Thyroid gland (tissue), 4 donors: ENCODE results near the gene MANEAL. TPM values are rescaled to one million over a fixed set of nuclear protein-coding genes. Genes with fewer than 3 reads are reported as not detected.

ENCODE experiments used
- DNase-seq, 2 donors: peaks; one replicate each; pipeline ENCODE4 v3.0.0-alpha.2; 2019
- H3K27ac ChIP-seq, 3 donors: fragments of 200-600 bp; sonication (generic); 1 replicate in 2 of 3; 2 replicates in 1 of 3; pipeline ENCODE4 v1.5.1; 2016 to 2019; ENCODE audit warnings: mild to moderate bottlenecking in 1 of 3, moderate library complexity in 1 of 3
- H3K27me3 ChIP-seq: fragments of 200-600 bp; sonication (generic); one replicate; pipeline ENCODE4 v1.5.1; 2019
- H3K36me3 ChIP-seq, 2 donors: fragments of 200-600 bp; sonication (generic); one replicate each; pipeline ENCODE4 v1.5.1; 2016 to 2019
- H3K4me1 ChIP-seq, 2 donors: fragments of 200-600 bp; sonication (generic); one replicate each; pipeline ENCODE4 v1.5.1; 2017 to 2019
- H3K4me3 ChIP-seq, 3 donors: fragments of 200-600 bp; sonication (generic); replicated peaks in 1 of 3; 1 replicate in 2 of 3; 2 replicates in 1 of 3; pipeline ENCODE4 v1.5.1; 2016; ENCODE audit warnings: mild to moderate bottlenecking in 1 of 3
- H3K9me3 ChIP-seq: fragments of 200-600 bp; sonication (generic); one replicate; pipeline ENCODE4 v1.5.1; 2017
- POLR2A ChIP-seq, 2 donors: fragments of 450-650 bp; IDR thresholded peaks; one replicate each; pipeline ENCODE4 v1.6.1; 2017; ENCODE audit warnings: antibody characterized with exemption in 2 of 2, mild to moderate bottlenecking in 2 of 2, moderate library complexity in 1 of 2
- WGBS, 2 donors: methylation state at CpG; one replicate each; pipeline ENCODE4 v1.1.5; 2017; 5-methylcytosine and 5-hydroxymethylcytosine counted together
- intact Hi-C: fragments of 100-400 bp; cut with DNase I; formaldehyde crosslinking; loops from one replicate; pipeline ENCODE4 v1.15.1; 2023
- total RNA-seq, 4 donors: library from RNA; depleted of rRNA; stranded (reverse); fragments of >200 nt; gene quantifications; one replicate each; pipeline ENCODE4 v1.2.3, GENCODE V29; 2016
- TF ChIP-seq, protein P1 (sequence below), 6 experiments: fragments of 200-600 bp in 3 of 6; fragments of 450-650 bp in 3 of 6; sonication (generic) in 3 of 6; IDR thresholded peaks; one replicate each; pipeline ENCODE4 v1.5.1; 2016 to 2019; ENCODE audit warnings: antibody characterized with exemption in 6 of 6, mild to moderate bottlenecking in 2 of 6, inconsistent platforms in 1 of 6, moderate library complexity in 1 of 6

MANEAL gene
- total RNA-seq, 4 donors from 2014 or later: 2.6 to 4.3 (median 3.5) TPM

- Histone ChIP-seq H3K4me1 (no peaks in the 10 kb centered on the region), H3K9me3 (no peaks in the 10 kb centered on the region), H3K36me3 (peaks cover 12 to 28% of the 10 kb centered on the region in 2 donors), H3K4me3 (no peak overlapping the region), H3K27me3 (no peaks in the 10 kb centered on the region), H3K27ac (no peak overlapping the region)
- intact Hi-C loops: no loop called here
- DNase-seq: no peak
- WGBS, 2 donors: 82 to 90% methylated on average over 2 of the region's 2 CpGs
- no peak for TF ChIP-seq POLR2A (IDR thresholded peaks at IDR 0.05)
- TF ChIP-seq, protein P1, sequence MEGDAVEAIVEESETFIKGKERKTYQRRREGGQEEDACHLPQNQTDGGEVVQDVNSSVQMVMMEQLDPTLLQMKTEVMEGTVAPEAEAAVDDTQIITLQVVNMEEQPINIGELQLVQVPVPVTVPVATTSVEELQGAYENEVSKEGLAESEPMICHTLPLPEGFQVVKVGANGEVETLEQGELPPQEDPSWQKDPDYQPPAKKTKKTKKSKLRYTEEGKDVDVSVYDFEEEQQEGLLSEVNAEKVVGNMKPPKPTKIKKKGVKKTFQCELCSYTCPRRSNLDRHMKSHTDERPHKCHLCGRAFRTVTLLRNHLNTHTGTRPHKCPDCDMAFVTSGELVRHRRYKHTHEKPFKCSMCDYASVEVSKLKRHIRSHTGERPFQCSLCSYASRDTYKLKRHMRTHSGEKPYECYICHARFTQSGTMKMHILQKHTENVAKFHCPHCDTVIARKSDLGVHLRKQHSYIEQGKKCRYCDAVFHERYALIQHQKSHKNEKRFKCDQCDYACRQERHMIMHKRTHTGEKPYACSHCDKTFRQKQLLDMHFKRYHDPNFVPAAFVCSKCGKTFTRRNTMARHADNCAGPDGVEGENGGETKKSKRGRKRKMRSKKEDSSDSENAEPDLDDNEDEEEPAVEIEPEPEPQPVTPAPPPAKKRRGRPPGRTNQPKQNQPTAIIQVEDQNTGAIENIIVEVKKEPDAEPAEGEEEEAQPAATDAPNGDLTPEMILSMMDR (IDR thresholded peaks at IDR 0.05): no peak
These were observed 31.9 kb downstream of the MANEAL start for GRCh38 chr1:37825506-37825905.

- Histone ChIP-seq H3K4me1 (no peaks in the 10 kb centered on the region), H3K27me3 (no peaks in the 10 kb centered on the region), H3K9me3 (no peaks in the 10 kb centered on the region), H3K27ac (no peak overlapping the region), H3K4me3 (no peak overlapping the region), H3K36me3 (peaks cover 16 to 22% of the 10 kb centered on the region in 2 donors)
- TF ChIP-seq POLR2A (IDR thresholded peaks at IDR 0.05): no peak
- TF ChIP-seq, protein P1 (IDR thresholded peaks at IDR 0.05): no peak
- intact Hi-C loops: no loop called here
- no peak for DNase-seq
- WGBS, 2 donors: 90 to 96% methylated on average over 12 of the region's 12 CpGs
These were observed 34.9 kb downstream of the MANEAL start for GRCh38 chr1:37828410-37829074.

DNA sequence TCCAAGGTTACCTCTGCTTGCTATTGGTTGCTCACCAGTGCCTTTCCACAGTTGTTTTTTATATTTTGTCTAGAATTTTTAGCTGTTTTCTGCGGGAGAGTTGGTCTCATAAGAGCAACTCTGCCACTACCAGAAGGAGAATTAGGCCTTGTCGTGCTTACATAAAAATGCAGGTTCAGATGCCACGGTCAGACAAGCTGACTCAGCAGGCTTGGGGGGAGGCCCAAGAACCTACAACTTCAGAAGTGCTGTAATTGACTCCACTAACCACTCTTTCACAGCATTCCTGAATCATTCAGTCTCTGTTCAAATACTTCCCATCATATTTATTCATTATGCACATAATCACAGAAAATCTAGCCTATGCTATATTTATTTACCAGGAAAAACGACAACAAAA, 37.5 kb downstream of the MANEAL start:
- H3K36me3 ChIP-seq: peaks cover 34 to 39% of the 10 kb centered on the region in 2 donors
- intact Hi-C loops: no loop called here
- no peak overlapping the region for H3K4me3 ChIP-seq
- H3K27me3 ChIP-seq: no peaks in the 10 kb centered on the region
- no peak for DNase-seq
- no peaks in the 10 kb centered on the region for H3K9me3 ChIP-seq
- H3K4me1 ChIP-seq: no peaks in the 10 kb centered on the region
- 95 to 96% methylated on average over 4 of the region's 4 CpGs for WGBS, 2 donors
- no peak for TF ChIP-seq POLR2A (IDR thresholded peaks at IDR 0.05)
- TF ChIP-seq, protein P1 (IDR thresholded peaks at IDR 0.05): no peak
- no peak overlapping the region for H3K27ac ChIP-seq

DNA sequence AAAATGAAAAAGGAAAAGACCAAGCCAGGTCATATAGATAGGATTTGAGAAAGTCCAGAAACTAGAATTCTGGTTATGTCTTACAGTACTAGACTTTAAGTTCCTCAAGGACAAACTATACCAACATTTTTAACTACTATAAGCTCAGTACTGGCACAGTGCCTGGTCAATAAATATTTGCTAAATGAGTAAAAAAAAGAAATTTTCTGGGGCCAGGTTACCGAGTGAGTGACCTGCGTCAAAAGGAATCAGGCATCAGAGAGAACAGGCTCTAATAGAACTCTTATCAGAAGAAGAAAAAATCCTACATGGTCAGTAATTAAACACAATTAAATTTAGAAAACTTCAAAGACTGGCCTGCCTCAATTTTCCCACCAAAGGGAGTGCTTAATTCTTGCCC, 38.2 kb downstream of the MANEAL start:
- WGBS, 2 donors: 90 to 96% methylated on average over 2 of the region's 2 CpGs
- peaks cover 37 to 39% of the 10 kb centered on the region in 2 donors for H3K36me3 ChIP-seq

DNA sequence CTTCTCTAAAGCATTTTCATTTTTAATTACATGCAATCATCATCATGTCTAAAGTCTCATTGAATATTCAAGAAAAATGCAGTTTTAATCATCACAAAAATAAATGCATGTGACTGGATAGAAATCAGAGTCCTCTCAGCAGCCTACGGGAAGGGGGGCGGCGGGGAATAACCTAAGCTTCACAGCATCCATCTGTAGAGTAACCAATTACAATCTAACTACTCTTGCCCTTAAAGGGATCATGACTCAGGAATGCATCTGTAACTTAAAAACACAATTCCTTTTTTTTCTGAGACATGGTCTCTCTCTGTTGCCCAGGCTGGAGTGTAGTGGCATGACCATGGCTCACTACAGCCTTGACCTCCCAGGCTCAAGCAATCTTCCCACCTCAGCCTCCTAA, 43.1 kb downstream of the MANEAL start:
- WGBS, 2 donors: 64 to 65% methylated on average over 3 of the region's 3 CpGs
- no peak for TF ChIP-seq POLR2A (IDR thresholded peaks at IDR 0.05)
- TF ChIP-seq, protein P1 (IDR thresholded peaks at IDR 0.05): no peak
- no peaks in the 10 kb centered on the region for H3K9me3 ChIP-seq
- H3K36me3 ChIP-seq: peaks cover 53 to 55% of the 10 kb centered on the region in 2 donors
- no peaks in the 10 kb centered on the region for H3K4me1 ChIP-seq
- no peak overlapping the region for H3K4me3 ChIP-seq
- intact Hi-C loops: no loop called here
- no peak overlapping the region for H3K27ac ChIP-seq
- no peak for DNase-seq
- H3K27me3 ChIP-seq: no peaks in the 10 kb centered on the region

More for the DNA sequence above, 38.2 kb downstream of the MANEAL start:
- no peaks in the 10 kb centered on the region for H3K4me1 ChIP-seq
- TF ChIP-seq POLR2A (IDR thresholded peaks at IDR 0.05): no peak
- TF ChIP-seq, protein P1 (IDR thresholded peaks at IDR 0.05): no peak
- no peak overlapping the region for H3K4me3 ChIP-seq
- no peaks in the 10 kb centered on the region for H3K27me3 ChIP-seq
- intact Hi-C loops: no loop called here
- no peak for DNase-seq
- no peaks in the 10 kb centered on the region for H3K9me3 ChIP-seq
- no peak overlapping the region for H3K27ac ChIP-seq
